HEK293T (cell line): Measurements from ENCODE around the gene KCTD15.

Source experiments
- ARNT ChIP-seq: fragments of 450-650 bp; IDR thresholded peaks from 2 replicates; pipeline ENCODE4 v1.6.1; 2017; ENCODE audit warnings: mild to moderate bottlenecking
- BHLHE40 ChIP-seq: fragments of 450-650 bp; IDR thresholded peaks from 2 replicates; pipeline ENCODE4 v1.6.1; 2016; ENCODE audit warnings: mild to moderate bottlenecking, moderate library complexity, borderline replicate concordance
- ELF4 ChIP-seq: fragments of 450-650 bp; IDR thresholded peaks from 2 replicates; pipeline ENCODE4 v1.6.1; 2017; ENCODE audit warnings: antibody characterized with exemption
- FOXA1 ChIP-seq: fragments of 450-650 bp; IDR thresholded peaks from 2 replicates; pipeline ENCODE4 v1.6.1; 2016; ENCODE audit warnings: mild to moderate bottlenecking
- FOXM1 ChIP-seq: fragments of 450-650 bp; IDR thresholded peaks from 2 replicates; pipeline ENCODE4 v1.6.1; 2017; ENCODE audit warnings: mild to moderate bottlenecking, borderline replicate concordance
- HDGF ChIP-seq: fragments of 450-650 bp; IDR thresholded peaks from 2 replicates; pipeline ENCODE4 v1.6.1; 2017; ENCODE audit warnings: antibody characterized with exemption, borderline replicate concordance
- L3MBTL2 ChIP-seq: fragments of 450-650 bp; conservative IDR thresholded peaks from 2 replicates; pipeline ENCODE4 v1.6.1; 2016; ENCODE audit warnings: mild to moderate bottlenecking
- NFRKB ChIP-seq: fragments of 450-650 bp; IDR thresholded peaks from 2 replicates; pipeline ENCODE4 v1.6.1; 2016; ENCODE audit warnings: mild to moderate bottlenecking, moderate library complexity
- SP1 ChIP-seq: fragments of 450-650 bp; IDR thresholded peaks from 2 replicates; pipeline ENCODE4 v1.6.1; 2017
- SUZ12 ChIP-seq: fragments of 450-650 bp; IDR thresholded peaks from 2 replicates; pipeline ENCODE4 v1.6.1; 2016; ENCODE audit warnings: mild to moderate bottlenecking
- ZNF384 ChIP-seq: fragments of 450-650 bp; IDR thresholded peaks from 2 replicates; pipeline ENCODE4 v1.6.1; 2016
- TF ChIP-seq, protein P1 (sequence below): fragments of 450-650 bp; IDR thresholded peaks from 2 replicates; pipeline ENCODE4 v1.6.1; 2016

DNA sequence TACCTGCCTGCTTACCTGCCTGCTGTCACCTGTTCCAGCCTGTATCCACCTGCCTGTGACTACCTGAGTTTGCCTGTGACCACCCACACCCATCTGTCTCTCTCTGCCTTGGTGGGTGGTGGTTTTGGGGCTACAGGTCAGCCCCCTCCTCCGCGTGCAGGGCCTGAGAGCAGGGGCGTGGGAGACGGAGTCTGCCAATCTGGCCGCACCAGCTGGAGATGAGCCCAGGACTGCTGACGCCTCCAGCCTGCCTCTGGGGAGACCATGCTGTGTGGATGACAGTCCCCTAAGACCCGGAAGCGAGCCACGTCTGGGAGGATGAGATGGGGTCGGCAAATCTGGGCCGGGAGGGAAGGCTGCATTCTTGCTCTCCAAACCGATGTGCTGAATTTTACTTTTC, 15.9 kb upstream of the KCTD15 start:
- TF ChIP-seq SUZ12: no peak
- no peak for TF ChIP-seq BHLHE40
- TF ChIP-seq HDGF: no peak
- TF ChIP-seq L3MBTL2: no peak
- TF ChIP-seq ELF4: no peak
- no peak for TF ChIP-seq FOXM1
- TF ChIP-seq NFRKB: no peak
- no peak for TF ChIP-seq ZNF384
- no peak for TF ChIP-seq FOXA1
- TF ChIP-seq SP1: no peak
- no peak for TF ChIP-seq ARNT
- TF ChIP-seq, protein P1, sequence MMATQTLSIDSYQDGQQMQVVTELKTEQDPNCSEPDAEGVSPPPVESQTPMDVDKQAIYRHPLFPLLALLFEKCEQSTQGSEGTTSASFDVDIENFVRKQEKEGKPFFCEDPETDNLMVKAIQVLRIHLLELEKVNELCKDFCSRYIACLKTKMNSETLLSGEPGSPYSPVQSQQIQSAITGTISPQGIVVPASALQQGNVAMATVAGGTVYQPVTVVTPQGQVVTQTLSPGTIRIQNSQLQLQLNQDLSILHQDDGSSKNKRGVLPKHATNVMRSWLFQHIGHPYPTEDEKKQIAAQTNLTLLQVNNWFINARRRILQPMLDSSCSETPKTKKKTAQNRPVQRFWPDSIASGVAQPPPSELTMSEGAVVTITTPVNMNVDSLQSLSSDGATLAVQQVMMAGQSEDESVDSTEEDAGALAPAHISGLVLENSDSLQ: no peak
